Measurements from ENCODE around the gene PYDC2. TPM values are rescaled to one million over a fixed set of nuclear protein-coding genes. Genes with fewer than 3 reads are reported as not detected.

PYDC2 gene
- total RNA-seq, 1 experiment from 2014 or later, result not detected

DNA sequence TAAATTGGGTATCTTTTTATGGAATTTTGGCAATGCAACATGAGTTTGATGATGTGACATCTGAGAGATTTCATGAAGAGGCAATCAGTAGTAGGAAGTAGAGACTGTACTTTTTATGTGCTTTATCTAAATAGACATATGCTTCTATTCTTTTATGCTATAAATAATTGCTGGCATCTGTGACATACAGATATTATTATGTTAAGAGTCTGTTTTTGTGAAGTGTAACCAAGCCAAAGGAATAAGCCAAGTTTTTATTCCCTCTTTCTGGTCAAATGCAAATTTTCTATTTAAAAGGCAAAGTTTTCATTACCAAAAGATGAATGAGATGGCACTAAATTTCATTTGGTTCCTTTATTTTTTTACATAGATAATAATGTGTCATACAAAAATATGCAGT lies 32.4 kb downstream of the PYDC2 start:
- TF ChIP-seq, protein P1, sequence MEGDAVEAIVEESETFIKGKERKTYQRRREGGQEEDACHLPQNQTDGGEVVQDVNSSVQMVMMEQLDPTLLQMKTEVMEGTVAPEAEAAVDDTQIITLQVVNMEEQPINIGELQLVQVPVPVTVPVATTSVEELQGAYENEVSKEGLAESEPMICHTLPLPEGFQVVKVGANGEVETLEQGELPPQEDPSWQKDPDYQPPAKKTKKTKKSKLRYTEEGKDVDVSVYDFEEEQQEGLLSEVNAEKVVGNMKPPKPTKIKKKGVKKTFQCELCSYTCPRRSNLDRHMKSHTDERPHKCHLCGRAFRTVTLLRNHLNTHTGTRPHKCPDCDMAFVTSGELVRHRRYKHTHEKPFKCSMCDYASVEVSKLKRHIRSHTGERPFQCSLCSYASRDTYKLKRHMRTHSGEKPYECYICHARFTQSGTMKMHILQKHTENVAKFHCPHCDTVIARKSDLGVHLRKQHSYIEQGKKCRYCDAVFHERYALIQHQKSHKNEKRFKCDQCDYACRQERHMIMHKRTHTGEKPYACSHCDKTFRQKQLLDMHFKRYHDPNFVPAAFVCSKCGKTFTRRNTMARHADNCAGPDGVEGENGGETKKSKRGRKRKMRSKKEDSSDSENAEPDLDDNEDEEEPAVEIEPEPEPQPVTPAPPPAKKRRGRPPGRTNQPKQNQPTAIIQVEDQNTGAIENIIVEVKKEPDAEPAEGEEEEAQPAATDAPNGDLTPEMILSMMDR (conservative IDR thresholded peaks at IDR 0.05), result no peak
- Histone ChIP-seq H3K9ac (ENCODE audit: extremely low read depth, insufficient read length, low read length) (no peak overlapping the region), H2AFZ (ENCODE audit: low read length) (no peak overlapping the region), H3K9me3 (ENCODE audit: control insufficient read depth, low read depth, low read length) (no peaks in the 10 kb centered on the region), H3K14ac (ENCODE audit: insufficient read depth, low read length) (no peak overlapping the region), H2BK15ac (ENCODE audit: low read depth, low read length) (no peak overlapping the region), H3K79me1 (ENCODE audit: insufficient read depth, low read depth, low read length, poor library complexity, severe bottlenecking) (no peaks in the 10 kb centered on the region), H3K27me3 (ENCODE audit: insufficient read depth, low read length) (no peaks in the 10 kb centered on the region), H3T11ph (ENCODE audit: low read length) (no peak overlapping the region), H4K8ac (replicated peaks; ENCODE audit: insufficient read length, low read depth, low read length) (no peak overlapping the region), H3K4ac (ENCODE audit: low read depth, low read length) (no peak overlapping the region), H3K79me2 (ENCODE audit: insufficient read depth, low read length) (no peaks in the 10 kb centered on the region), H2BK5ac (ENCODE audit: insufficient read length, low read length) (no peak overlapping the region), H3K23me2 (ENCODE audit: insufficient read length, low read depth, low read length, poor library complexity, severe bottlenecking) (no peaks in the 10 kb centered on the region), H4K91ac (ENCODE audit: insufficient read length, low read depth, low read length) (no peak overlapping the region), H3K56ac (ENCODE audit: insufficient read length, low read depth, low read length) (no peak overlapping the region), H2BK20ac (ENCODE audit: low read depth, low read length, poor library complexity, severe bottlenecking) (no peak overlapping the region), H3K18ac (ENCODE audit: insufficient read length, low read depth, low read length) (no peak overlapping the region), H4K5ac (ENCODE audit: insufficient read length, low read depth, low read length) (no peak overlapping the region), H2BK12ac (ENCODE audit: insufficient read length, low read depth, low read length) (no peak overlapping the region), H2AK5ac (ENCODE audit: insufficient read length, low read length) (no peak overlapping the region), H3K27ac (ENCODE audit: insufficient read length, low read depth, low read length) (no peak overlapping the region), H3K23ac (ENCODE audit: insufficient read length, low read depth, low read length) (no peak overlapping the region), H3K4me2 (ENCODE audit: insufficient read depth, insufficient read length, low read length) (no peak overlapping the region), H4K20me1 (ENCODE audit: control insufficient read depth, insufficient read depth, insufficient read length) (no peaks in the 10 kb centered on the region), H2BK120ac (ENCODE audit: low read depth, low read length, poor library complexity, severe bottlenecking) (no peak overlapping the region), H3K4me1 (ENCODE audit: insufficient read depth, low read length) (no peaks in the 10 kb centered on the region)
- DNase-seq, result no peak
- H3K4me1 Mint-ChIP-seq, result peaks cover 0 to 6% of the 10 kb centered on the region in 2 experiments; a peak in 1 of 4 replicates
- H3K36me3 Mint-ChIP-seq (ENCODE audit: insufficient read depth in 1 of 3, low read depth in 3 of 3), result no peaks in the 10 kb centered on the region
- H3K27ac Mint-ChIP-seq, result no peak overlapping the region
- H3K4me3 Mint-ChIP-seq, result no peak overlapping the region
- H3K27me3 Mint-ChIP-seq (ENCODE audit: low read depth), result no peaks in the 10 kb centered on the region
- no peaks in the 10 kb centered on the region for H3K9me3 Mint-ChIP-seq
